IPS-18c (cell line): ENCODE data around the gene FAM83G.

Experiments
- H3K4me3 ChIP-seq: 2 replicates; pipeline ENCODE4 v1.7.0; 2013; ENCODE audit warnings: low read depth, mild to moderate bottlenecking, low read length, moderate library complexity; ENCODE audit not compliant: insufficient read depth
- H3K9me3 ChIP-seq: one replicate; pipeline ENCODE4 v1.6.1; 2013; ENCODE audit warnings: mild to moderate bottlenecking, low read length, moderate library complexity; ENCODE audit not compliant: control insufficient read depth, insufficient read depth

The FAM83G gene

DNA sequence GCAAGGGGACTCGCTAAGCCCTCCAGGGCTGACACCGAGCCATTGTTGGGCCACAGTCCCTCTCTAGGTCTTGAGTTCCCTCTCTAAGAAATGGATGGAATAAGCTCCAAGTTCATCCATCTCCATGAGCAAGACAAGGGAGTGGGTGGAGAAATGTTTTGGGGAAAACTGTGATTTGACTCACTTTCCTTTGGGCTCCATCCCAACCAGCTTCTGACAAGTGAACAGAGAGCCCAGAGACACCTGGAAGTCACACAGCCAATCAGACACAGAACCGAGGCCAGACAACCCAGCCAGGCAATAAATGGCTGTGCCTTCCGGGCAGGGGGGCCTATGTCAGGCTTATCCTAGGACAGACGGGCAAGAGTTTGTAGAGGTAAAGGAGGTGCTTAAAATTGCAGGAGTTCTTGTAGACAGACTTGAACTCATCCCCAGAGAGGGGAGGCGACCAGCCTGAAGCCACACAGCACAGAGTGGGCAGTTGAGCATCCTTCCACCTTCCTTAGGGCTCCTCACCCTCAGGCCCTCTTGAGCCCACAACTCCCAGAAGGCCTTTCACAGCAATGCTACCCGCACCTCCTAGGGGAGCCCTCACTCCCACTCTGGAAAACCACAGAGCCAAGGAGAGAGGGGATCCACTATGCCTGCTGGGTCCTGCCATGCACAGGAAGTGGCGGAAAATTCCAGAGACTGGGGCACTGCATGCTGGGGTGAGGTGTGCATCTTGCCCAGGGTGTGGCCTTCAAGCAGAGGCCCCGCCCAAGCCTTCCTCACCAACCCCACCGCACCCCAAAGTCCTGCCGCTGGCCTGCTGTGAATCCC is 9.5 kb upstream of the FAM83G start:
- H3K4me3 ChIP-seq = no peak overlapping the region
- no peaks in the 10 kb centered on the region for H3K9me3 ChIP-seq

DNA sequence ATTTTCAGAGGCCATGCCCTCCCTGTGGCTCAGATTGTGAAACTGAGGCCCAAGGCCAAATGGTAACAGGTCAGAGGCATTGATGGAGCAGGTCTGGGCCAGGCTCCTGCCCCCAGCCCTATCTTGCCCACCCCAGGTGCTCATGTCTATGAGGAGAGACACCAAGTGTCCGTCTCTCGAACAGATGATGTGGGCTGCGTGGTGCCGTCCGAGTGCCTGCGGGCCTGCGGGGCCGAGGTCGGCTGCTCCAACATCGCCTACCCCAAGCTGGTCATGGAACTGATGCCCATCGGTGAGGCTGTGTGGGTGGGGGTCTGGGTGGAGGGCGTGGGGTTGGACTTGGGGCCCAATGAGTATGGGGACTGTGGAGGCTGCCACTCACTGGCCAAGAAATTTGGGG is 8.7 kb upstream of the FAM83G start:
- Histone ChIP-seq H3K9me3 (no peaks in the 10 kb centered on the region), H3K4me3 (no peak overlapping the region)

GRCh38 chr17:19012171-19013080 is 7.9 kb upstream of the FAM83G start:
- Histone ChIP-seq H3K4me3 (no peak overlapping the region), H3K9me3 (no peaks in the 10 kb centered on the region)

DNA sequence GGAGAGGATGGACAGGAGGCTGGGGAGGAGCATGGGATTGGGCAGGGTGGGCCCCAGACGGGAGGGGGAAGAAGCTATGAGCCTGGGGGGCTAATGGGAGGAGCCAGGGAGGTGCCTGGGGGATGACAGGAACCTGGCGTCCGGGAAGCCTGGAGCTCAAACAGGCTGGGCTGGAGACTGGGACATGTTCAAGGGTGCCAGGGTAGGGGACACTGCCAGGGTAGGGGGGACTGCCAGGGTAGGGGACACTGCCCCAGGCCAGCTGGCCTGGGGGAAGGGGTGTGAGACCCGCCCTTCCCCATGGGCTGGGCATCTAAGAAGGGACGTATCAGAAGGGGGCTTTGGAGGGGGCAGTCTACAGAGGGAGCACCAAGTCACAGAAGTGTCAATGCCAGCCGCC is 7.0 kb upstream of the FAM83G start:
- no peak overlapping the region for H3K4me3 ChIP-seq

DNA sequence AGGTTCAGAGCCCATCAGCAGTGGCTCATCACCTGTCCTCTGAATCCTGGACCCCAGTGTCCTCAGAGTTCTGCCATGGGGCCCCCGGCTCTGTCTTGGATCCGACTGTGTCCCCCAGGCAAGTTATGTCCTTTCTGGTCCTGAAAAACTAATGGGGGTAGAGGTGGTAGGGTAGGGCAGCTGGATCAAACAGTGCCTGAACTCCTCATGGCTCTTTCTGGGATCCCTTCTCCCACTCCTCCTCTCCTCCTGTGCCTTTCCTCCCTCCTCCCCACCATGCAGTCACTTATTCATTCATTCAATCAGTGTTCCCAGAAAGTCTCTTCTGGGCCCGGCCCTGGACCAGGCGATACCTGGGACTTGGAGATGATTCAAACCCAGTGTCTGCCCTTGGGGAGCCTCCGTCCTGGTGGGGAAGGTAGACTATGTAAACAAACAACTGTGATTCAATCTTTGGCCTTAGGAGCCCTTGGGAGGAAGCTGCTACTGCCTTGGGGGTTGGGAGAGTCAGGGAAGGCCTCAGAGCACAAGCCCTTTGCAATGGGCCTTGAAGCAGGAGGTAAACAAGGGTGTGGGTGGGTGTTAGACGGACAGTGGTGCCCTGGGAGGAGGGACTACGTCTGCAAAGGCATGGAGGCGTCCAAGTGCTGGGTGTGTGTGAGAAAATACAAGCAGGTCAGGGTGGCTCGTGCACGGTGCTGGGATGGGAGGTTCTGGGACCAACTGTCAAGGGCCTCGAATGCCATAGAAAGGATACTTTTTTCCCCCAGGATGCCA is 6.4 kb upstream of the FAM83G start:
- H3K4me3 ChIP-seq = no peak overlapping the region

More for the DNA sequence above, 7.0 kb upstream of the FAM83G start:
- no peaks in the 10 kb centered on the region for H3K9me3 ChIP-seq

DNA sequence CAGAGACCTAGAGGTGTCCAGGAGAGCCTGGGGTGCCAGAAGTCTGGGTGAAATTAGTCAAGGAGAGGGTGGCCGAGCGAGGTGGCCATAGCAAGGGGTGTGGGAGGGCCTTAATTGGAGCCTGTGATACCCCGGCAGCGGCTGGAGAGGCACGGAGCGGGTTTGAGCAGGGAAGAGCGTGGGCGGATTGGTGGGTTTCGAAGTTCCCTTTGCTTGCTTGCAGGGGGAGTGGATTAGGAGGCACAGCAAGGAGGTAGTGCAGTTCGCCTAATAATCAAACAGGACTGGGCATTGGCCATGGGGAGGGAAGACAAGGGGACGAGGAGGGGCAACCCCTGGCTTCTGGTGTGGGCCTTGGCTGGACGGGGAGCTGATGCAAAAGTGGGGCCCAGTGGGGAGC is 5.4 kb upstream of the FAM83G start:
- no peaks in the 10 kb centered on the region for H3K9me3 ChIP-seq
- no peak overlapping the region for H3K4me3 ChIP-seq

More for the DNA sequence above, 6.4 kb upstream of the FAM83G start:
- no peaks in the 10 kb centered on the region for H3K9me3 ChIP-seq

GRCh38 chr17:19006698-19007097 is 2.1 kb upstream of the FAM83G start:
- no peaks in the 10 kb centered on the region for H3K9me3 ChIP-seq
- no peak overlapping the region for H3K4me3 ChIP-seq

- H3K4me3 ChIP-seq = no peak overlapping the region
- H3K9me3 ChIP-seq = no peaks in the 10 kb centered on the region
These were observed 1.3 kb upstream of the FAM83G start for GRCh38 chr17:19005789-19006430.

DNA sequence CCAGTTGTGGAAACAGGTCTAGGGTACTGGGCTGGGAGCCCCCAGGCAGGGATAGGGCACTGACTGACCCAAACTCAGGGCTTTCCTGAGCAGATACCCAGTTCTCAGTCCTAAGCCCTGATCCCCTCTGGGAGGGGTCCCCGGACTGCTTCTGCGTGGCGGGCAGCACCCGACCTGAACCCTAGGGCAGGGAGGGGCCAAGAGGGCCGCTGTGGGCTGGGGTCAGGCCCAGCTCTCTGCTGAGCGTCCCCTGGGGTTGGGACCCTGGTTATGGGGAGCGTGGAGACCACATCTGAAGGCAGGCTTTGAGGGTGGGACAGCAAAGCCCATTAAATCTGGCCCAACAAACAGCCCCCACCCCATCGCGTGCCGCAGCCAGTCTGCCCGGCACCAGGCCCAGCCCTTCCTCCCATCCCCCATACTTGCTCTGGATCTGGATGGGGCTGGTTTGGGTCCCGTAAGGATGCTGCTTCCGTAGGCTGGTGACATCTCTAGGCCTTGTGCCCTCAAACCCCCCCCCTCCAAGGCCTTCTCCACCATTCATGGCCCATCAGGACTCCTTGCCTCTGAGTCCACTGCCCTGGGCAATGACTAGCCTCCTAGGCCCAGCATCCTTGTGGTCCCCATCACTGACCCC is 691 bp upstream of the FAM83G start:
- peak overlapping the region; percentile 76 for H3K4me3 ChIP-seq
- no peaks in the 10 kb centered on the region for H3K9me3 ChIP-seq

GRCh38 chr17:19003543-19004420 is 782 bp downstream of the FAM83G start:
- peak overlapping the region; percentile 76 for H3K4me3 ChIP-seq
- H3K9me3 ChIP-seq = no peaks in the 10 kb centered on the region

DNA sequence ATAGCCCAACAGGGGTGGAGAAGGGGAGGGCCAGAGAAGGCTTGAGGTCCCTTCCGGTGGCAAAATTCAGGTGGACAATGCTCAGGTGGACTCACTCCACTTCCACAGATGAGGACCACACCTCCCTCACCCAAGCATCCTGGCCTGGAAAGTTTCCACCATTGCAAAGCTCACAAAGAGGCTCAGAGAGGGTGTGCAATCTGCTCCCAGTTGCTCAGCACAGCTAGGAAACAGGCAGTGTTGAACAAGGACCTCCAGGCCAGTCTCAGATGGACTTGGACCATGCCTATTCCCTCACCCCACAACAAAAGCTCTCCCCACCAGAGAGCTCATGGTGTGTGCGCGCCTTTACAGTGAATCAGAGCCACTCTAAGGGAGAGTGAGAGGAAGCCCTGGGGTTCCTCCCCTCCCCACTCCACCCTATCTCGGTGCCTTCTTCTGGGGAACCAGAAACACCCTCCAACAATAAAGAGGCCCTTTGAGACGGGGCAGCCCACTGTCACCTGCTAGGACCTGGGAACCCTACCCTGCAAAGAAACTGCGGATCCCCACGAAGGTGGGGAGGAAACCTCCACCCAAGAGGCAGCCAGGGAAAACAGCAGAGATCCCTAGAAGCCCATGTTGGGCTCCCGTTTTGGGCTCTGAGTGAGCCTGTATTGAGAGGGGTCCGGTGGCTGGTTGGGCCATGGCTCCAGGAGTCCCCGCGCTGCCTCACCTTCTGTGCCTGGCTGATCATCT is 1.6 kb downstream of the FAM83G start:
- peak overlapping the region; percentile 76 for H3K4me3 ChIP-seq
- H3K9me3 ChIP-seq = no peaks in the 10 kb centered on the region

GRCh38 chr17:19001907-19002590 is 2.5 kb downstream of the FAM83G start:
- Histone ChIP-seq H3K4me3 (no peak overlapping the region), H3K9me3 (no peaks in the 10 kb centered on the region)

GRCh38 chr17:19000531-19001325 is 3.8 kb downstream of the FAM83G start:
- Histone ChIP-seq H3K4me3 (no peak overlapping the region), H3K9me3 (no peaks in the 10 kb centered on the region)

GRCh38 chr17:18999911-19000310 is 4.7 kb downstream of the FAM83G start:
- Histone ChIP-seq H3K4me3 (no peak overlapping the region), H3K9me3 (no peaks in the 10 kb centered on the region)
